Astrocyte (in vitro differentiated cells and primary cell): Measurements from ENCODE around the gene C1orf50.

Experiments used
- CTCF ChIP-seq: IDR thresholded peaks from 2 replicates; pipeline ENCODE4 v1.5.1; 2011; ENCODE audit warnings: low read depth, mild to moderate bottlenecking, inconsistent platforms, low read length, moderate library complexity; ENCODE audit not compliant: insufficient read depth
- EZH2 ChIP-seq: IDR thresholded peaks from 2 replicates; pipeline ENCODE4 v1.6.1; 2012; ENCODE audit warnings: mild to moderate bottlenecking, low read length, inconsistent platforms; ENCODE audit not compliant: insufficient read depth

GRCh38 chr1:42784946-42785693 lies 18.1 kb downstream of the C1orf50 start, which contains the start of gene TMEM269:
- TF ChIP-seq EZH2 (no peak), CTCF (no peak)
